ENCODE results near the gene PLEKHA4. TPM values are rescaled to one million over a fixed set of nuclear protein-coding genes. Genes with fewer than 3 reads are reported as not detected.

PLEKHA4 gene
- total RNA-seq, 1 donor from 2014 or later = 1.9 TPM

DNA sequence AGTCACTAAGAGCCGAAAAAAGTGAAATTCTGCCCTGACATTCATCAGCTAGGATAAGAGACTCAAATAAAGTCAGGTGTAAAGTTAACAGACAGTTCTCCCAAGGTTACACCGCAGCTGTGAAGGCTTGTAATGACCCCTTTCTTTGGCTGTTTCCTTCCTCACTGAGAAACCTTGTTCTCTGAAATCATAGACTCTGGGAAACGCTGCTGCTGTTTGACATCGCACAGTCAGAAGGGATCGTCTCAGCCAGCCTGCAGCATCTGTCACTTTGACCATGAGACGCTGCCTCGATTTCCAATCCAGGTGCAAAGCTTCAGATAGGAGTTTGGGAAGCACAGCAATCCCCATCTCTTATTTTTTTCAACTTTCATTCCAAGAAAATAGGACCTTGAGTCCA lies 58.3 kb downstream of the PLEKHA4 start:
- peaks cover 2% of the 10 kb centered on the region for H3K27me3 Mint-ChIP-seq (ENCODE audit: insufficient read depth)
- intact Hi-C loops (cut with micrococcal nuclease) = loop anchor here (2.0 to 5.0 kb wide), 2 partner anchors 47 to 71 kb away; no protein-coding TSS in a partner anchor
- H3K36me3 Mint-ChIP-seq (ENCODE audit: low read depth) = peaks cover 5% of the 10 kb centered on the region
- H3K4me3 Mint-ChIP-seq = peak overlapping the region; percentile 84
- no peak for DNase-seq (ENCODE audit: low spot score)
- H3K4me1 Mint-ChIP-seq (ENCODE audit: low read depth) = peaks cover 23% of the 10 kb centered on the region
- H3K27ac Mint-ChIP-seq = peak overlapping the region; percentile 88
- no peaks in the 10 kb centered on the region for H3K9me3 Mint-ChIP-seq

DNA sequence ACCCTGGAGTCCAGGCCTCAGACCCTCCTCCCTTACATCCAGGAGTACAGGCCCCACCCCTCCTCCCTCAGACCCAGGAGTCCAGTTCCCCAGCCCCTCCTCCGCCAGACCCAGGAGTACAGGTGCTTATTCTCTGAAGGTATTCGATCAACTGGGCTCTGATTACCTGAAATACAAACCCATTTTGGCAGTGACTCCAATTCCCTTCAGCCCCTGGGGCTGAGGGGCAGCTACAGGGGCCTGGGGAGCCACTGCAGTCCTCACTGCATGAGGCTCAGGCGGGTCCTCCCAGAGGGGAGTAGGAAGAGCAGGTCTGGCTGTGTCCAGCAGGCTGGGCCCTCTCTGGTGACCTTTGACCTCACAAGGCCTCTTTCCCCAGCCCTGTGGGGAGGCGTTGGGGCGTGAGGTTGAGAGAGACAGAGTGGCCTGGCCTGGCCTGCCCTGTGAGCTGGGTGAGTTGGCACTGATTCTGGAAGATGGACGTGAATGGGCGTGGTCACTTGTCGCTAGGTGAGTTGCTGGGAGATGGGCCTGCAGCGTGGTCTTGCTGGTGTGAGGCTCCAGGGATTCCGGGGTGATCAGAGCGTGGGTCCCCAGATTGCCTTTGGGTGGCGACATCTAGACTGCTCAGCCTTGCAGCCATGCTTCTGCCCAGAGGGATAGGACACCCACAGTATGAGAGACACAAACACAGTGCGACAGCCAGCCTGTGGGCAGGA lies 60.7 kb downstream of the PLEKHA4 start:
- Mint-ChIP-seq H3K27me3 (ENCODE audit: insufficient read depth) (peaks cover 2% of the 10 kb centered on the region), H3K36me3 (ENCODE audit: low read depth) (peaks cover 5% of the 10 kb centered on the region), H3K9me3 (no peaks in the 10 kb centered on the region), H3K27ac (peak overlapping the region; percentile 3), H3K4me1 (ENCODE audit: low read depth) (peaks cover 23% of the 10 kb centered on the region), H3K4me3 (peak overlapping the region; percentile 68)
- intact Hi-C loops (cut with micrococcal nuclease) = no loop called here
- no peak for DNase-seq (ENCODE audit: low spot score)

DNA sequence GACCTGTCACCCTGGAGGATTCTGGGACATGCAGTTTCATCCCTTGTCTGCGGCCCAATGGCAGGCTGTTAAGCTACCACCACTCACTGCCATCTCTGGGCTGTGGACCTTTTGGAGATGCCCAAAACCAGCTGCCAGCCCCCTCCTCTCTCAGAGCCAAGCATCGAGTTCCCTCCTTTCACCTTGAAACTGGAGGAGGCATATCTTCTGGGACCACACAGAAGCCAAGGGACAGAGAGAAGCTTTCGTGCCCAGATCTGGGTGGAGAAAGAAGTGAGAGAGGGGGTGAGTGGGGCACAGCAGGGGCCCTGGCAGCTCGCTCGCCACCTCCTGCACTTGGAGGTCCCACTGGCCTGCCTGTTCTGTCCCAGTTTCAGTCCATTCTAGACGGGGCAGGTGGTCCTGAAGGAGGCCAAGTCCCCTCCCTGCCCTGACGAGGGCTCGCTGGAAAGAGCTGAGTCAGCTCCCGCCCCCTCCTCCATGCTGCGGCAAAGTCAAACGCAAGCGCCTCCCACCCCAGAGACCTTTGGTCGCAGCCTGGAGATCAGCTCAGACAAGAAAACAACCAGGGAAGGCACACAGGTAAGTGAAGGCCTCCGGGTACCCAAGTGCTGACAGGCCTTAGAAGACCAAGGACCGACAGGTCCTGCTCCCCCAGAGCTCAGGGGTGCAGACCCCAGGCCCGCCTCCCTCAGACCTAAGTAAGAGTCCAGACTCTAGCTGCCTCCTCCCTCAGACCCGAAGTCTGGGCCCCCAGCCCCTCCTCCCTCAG lies 61.4 kb downstream of the PLEKHA4 start:
- Mint-ChIP-seq H3K27ac (no peak overlapping the region), H3K4me1 (ENCODE audit: low read depth) (peaks cover 23% of the 10 kb centered on the region), H3K27me3 (ENCODE audit: insufficient read depth) (peaks cover 2% of the 10 kb centered on the region), H3K4me3 (no peak overlapping the region), H3K36me3 (ENCODE audit: low read depth) (peaks cover 5% of the 10 kb centered on the region), H3K9me3 (no peaks in the 10 kb centered on the region)
- no peak for DNase-seq (ENCODE audit: low spot score)
- intact Hi-C loops (cut with micrococcal nuclease) = no loop called here

DNA sequence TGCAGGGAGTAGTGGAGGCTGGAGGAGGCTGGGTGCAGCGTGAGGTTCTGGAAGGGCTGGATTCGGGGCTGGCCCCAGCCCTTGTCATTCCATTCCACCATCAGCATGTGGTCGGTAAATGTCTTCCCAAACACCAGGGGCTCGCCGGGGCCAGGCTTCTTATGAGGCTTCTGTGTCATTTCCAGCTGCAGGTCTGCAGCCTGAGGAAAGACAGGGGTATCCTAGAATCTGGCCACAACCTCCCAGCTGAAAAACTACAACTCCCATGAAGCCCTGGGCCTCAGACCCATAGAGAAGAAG lies 61.9 kb downstream of the PLEKHA4 start:
- peaks cover 7% of the 10 kb centered on the region for H3K36me3 Mint-ChIP-seq (ENCODE audit: low read depth)
- H3K4me3 Mint-ChIP-seq = no peak overlapping the region
- DNase-seq (ENCODE audit: low spot score) = peak; percentile 39
- peaks cover 2% of the 10 kb centered on the region for H3K27me3 Mint-ChIP-seq (ENCODE audit: insufficient read depth)
- peaks cover 23% of the 10 kb centered on the region for H3K4me1 Mint-ChIP-seq (ENCODE audit: low read depth)
- no peaks in the 10 kb centered on the region for H3K9me3 Mint-ChIP-seq
- H3K27ac Mint-ChIP-seq = no peak overlapping the region
- intact Hi-C loops (cut with micrococcal nuclease) = no loop called here

DNA sequence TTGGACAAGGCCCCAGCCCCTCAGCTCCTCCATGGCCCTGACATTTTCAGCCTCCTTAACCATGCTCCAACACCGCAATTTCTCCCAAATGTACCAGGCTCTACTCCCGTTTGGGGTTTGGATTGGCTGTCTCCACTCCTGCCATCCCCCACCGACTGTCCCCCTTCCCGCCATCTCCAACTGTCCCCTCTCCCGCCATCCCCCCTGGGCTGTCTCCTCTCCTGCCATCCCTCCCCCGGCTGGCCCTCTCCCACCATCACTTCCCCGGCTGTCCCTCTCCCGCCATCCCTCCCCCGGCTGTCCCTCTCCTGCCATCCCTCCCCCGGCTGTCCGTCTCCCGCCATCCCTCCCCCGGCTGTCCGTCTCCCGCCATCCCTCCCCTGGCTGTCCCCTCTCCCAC lies 63.0 kb downstream of the PLEKHA4 start:
- no peak overlapping the region for H3K4me3 Mint-ChIP-seq
- H3K9me3 Mint-ChIP-seq = no peaks in the 10 kb centered on the region
- no peak overlapping the region for H3K27ac Mint-ChIP-seq
- H3K27me3 Mint-ChIP-seq (ENCODE audit: insufficient read depth) = no peaks in the 10 kb centered on the region
- intact Hi-C loops (cut with micrococcal nuclease) = no loop called here
- peaks cover 23% of the 10 kb centered on the region for H3K4me1 Mint-ChIP-seq (ENCODE audit: low read depth)
- no peak for DNase-seq (ENCODE audit: low spot score)
- H3K36me3 Mint-ChIP-seq (ENCODE audit: low read depth) = peaks cover 7% of the 10 kb centered on the region

DNA sequence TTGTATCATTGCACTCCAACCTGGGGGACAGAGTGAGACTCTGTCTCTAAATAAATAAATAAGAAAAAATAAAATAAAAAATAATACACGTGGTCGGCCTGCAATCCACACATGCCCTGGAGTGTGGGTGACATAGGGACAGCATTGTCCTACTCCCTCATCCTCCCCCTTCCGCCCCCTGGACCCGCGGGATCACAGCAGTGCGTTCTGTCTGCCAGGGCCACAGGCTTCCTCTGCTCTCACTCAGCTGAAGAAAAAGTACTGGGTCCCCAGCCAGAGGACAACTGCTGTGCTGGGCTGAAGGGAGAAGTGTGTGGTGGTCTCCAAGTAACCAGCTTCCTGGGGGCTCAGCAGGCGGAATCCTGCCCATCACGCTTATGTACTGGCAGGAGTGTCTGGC lies 63.9 kb downstream of the PLEKHA4 start:
- Mint-ChIP-seq H3K36me3 (ENCODE audit: low read depth) (peaks cover 7% of the 10 kb centered on the region), H3K4me1 (ENCODE audit: low read depth) (peaks cover 14% of the 10 kb centered on the region), H3K4me3 (no peak overlapping the region), H3K27ac (no peak overlapping the region), H3K9me3 (no peaks in the 10 kb centered on the region), H3K27me3 (ENCODE audit: insufficient read depth) (no peaks in the 10 kb centered on the region)
- intact Hi-C loops (cut with micrococcal nuclease) = no loop called here
- DNase-seq (ENCODE audit: low spot score) = no peak

DNA sequence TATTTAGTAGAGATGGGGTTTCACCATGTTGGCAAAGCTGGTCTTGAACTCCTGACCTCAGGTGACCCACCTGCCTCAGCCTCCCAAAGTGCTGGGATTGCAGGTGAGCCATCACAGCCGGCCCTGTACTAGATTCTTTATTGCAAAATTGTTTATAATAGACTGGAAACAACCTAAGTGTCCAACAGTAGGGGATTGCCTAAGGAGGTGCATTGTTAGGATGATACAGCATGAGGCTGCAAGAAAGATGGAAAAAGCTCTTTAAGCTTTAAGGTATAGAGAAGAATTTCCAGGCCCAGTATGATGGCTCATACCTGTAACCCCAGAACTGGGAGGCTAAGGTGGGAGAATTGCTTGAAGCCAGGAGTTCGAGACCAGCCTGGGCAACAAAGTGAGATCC lies 65.8 kb downstream of the PLEKHA4 start:
- Mint-ChIP-seq H3K4me3 (no peak overlapping the region), H3K27me3 (ENCODE audit: insufficient read depth) (no peaks in the 10 kb centered on the region), H3K4me1 (ENCODE audit: low read depth) (no peaks in the 10 kb centered on the region), H3K27ac (no peak overlapping the region), H3K9me3 (no peaks in the 10 kb centered on the region), H3K36me3 (ENCODE audit: low read depth) (peaks cover 4% of the 10 kb centered on the region)
- intact Hi-C loops (cut with micrococcal nuclease) = no loop called here
- DNase-seq (ENCODE audit: low spot score) = no peak

DNA sequence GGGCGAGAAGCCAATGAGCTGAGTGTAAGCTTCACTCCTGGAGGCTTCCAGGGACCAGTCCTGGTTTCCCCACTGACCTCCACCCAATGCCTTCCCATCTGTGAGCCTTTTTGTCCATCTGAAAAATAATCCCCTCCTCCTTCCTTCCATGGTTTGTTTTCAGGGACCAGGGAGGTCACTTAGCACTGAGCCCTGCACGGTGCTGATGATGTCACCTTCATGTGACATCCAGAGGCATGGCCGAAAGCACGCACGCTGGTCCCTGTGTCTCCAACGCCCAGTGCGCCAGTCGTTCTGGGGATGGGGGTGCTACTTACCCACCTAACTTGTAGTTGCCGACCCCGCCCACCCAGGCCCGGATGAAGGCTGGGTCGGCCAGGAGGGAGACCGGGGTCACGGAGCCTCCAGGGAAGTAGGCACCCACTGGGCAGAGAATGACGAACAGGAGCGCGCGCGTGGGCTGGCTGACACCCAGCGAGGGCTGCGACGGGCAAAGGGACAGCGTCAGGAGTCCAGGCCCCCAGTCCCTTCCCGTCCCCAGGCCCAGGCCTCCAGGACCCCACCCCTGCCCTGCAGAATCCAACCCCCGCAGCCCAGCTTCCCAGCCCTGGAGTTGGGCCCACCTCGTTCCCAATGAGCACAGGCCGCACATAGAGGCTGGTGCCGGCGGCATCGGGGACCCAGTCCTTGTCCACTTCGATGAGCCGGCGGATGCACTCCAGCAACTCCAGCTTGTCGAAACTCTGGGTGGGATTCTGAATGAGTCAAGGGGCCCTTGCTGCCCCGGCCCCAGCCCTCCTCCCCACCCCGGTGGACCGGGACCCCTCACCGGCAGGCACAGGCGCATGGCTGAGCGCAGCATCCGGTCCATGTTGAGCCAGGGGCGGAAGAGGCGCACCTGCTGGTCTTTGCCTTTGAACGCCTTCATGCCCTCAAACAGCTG lies 68.8 kb downstream of the PLEKHA4 start:
- Mint-ChIP-seq H3K4me3 (no peak overlapping the region), H3K9me3 (no peaks in the 10 kb centered on the region), H3K36me3 (ENCODE audit: low read depth) (peaks cover 2% of the 10 kb centered on the region), H3K27ac (no peak overlapping the region), H3K4me1 (ENCODE audit: low read depth) (peaks cover 7% of the 10 kb centered on the region), H3K27me3 (ENCODE audit: insufficient read depth) (no peaks in the 10 kb centered on the region)
- DNase-seq (ENCODE audit: low spot score) = no peak
- intact Hi-C loops (cut with micrococcal nuclease) = no loop called here

DNA sequence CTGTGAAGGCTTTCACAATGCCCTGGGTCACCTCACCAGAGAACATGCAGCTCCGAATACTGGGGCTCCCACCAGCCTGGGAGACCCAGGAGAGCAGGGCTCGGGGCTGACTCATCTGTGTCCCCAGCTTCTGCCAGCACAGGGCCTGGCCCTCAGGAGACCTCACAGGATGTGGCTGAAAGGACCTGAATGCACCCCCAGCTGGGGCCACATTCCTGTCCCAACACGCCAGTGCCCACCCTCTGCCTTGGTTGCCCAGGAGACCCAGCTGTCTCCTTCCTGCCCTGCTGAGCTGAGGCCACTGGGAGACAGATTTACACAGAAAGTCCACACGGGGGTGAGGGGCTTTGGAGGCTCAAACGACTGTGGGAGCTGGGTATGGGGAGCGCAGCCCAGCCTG lies 69.5 kb downstream of the PLEKHA4 start:
- Mint-ChIP-seq H3K4me3 (no peak overlapping the region), H3K4me1 (ENCODE audit: low read depth) (peaks cover 7% of the 10 kb centered on the region), H3K27ac (no peak overlapping the region), H3K36me3 (ENCODE audit: low read depth) (peaks cover 4% of the 10 kb centered on the region), H3K9me3 (no peaks in the 10 kb centered on the region), H3K27me3 (ENCODE audit: insufficient read depth) (no peaks in the 10 kb centered on the region)
- DNase-seq (ENCODE audit: low spot score) = no peak
- intact Hi-C loops (cut with micrococcal nuclease) = no loop called here

DNA sequence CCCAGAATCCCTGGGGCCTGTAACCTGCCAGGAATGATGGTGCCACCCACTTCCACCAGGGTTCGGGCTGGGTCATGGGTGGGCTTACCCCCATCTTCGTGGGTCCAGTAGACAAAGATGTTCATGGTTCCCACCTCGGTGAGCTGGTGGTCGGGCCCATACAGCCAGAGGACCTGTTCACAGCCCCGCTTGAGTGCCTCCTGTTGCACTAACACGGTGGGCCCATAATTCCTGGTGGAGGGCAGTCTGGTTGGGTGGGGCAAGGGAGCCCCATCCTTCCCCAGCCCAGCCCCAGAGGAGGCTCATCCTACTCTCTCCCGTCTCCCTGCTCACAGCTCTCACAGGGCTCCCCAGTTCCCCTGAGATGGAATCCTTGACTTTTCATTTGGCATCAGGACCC lies 71.3 kb downstream of the PLEKHA4 start:
- H3K4me1 Mint-ChIP-seq (ENCODE audit: low read depth) = peaks cover 7% of the 10 kb centered on the region
- H3K9me3 Mint-ChIP-seq = no peaks in the 10 kb centered on the region
- H3K27me3 Mint-ChIP-seq (ENCODE audit: insufficient read depth) = no peaks in the 10 kb centered on the region
- no peak overlapping the region for H3K27ac Mint-ChIP-seq
- intact Hi-C loops (cut with micrococcal nuclease) = no loop called here
- no peak for DNase-seq (ENCODE audit: low spot score)
- peaks cover 4% of the 10 kb centered on the region for H3K36me3 Mint-ChIP-seq (ENCODE audit: low read depth)
- peak overlapping the region; percentile 9 for H3K4me3 Mint-ChIP-seq

DNA sequence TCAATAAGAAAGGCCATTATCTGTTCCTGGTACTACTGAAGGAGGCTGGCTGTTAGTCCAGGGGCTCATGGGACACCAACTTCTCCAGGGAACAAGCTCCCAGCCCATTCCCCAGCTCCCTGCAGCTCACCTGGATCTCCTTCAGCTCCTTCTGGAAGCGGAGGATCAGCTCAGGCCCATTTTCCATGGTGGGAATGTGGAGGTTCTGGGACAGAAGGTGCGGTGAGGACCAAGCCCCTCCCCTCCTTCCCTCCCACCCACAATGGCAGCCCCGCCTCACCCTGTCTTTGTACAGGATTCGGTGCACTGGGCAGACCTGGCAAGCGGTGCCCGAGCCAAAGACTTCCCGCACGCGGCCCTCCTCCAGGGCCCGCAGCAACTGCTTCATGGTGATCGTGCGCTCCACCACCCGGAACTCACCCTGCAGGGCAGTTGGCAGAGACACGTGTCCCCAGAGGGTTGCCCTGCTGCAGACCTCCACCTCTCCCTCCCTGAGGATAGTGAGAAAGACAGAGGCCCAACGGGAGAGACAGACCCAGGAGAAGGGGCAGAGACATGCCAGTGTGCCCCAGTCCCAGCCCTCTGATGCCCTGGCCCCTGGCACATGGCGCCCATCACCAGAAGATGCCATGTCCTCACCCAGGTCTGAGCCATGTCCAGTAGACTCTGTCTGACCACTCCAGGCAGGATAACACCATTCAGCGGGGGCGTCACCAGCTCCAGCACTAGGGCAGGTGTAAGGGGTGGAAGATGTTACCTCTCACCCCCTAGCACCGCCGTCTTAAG lies 71.9 kb downstream of the PLEKHA4 start:
- Mint-ChIP-seq H3K4me3 (no peak overlapping the region), H3K9me3 (no peaks in the 10 kb centered on the region), H3K27ac (no peak overlapping the region), H3K4me1 (ENCODE audit: low read depth) (peaks cover 7% of the 10 kb centered on the region), H3K27me3 (ENCODE audit: insufficient read depth) (no peaks in the 10 kb centered on the region), H3K36me3 (ENCODE audit: low read depth) (peaks cover 3% of the 10 kb centered on the region)
- DNase-seq (ENCODE audit: low spot score) = no peak
- intact Hi-C loops (cut with micrococcal nuclease) = no loop called here

DNA sequence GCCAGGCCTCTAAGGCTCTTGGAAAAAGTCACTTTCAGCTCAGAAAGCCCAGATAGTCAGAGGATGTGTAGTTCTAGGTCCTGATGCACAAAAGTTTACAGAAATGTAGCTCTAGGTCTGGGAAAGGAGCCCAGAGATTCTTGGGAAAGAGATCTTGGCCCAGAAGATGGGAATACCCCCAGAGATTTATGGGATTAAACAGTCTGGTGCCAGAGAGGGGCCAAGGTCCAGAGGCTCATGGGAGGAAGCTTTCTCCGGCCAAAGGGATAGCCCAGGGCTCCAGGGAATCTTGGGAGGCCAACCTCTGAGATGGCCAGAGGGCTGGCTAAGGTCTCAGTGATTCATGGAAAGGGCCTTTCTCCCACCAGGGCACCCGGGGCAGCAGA lies 72.7 kb downstream of the PLEKHA4 start:
- Mint-ChIP-seq H3K27me3 (ENCODE audit: insufficient read depth) (no peaks in the 10 kb centered on the region), H3K9me3 (no peaks in the 10 kb centered on the region), H3K27ac (peak overlapping the region; percentile 87), H3K36me3 (ENCODE audit: low read depth) (peaks cover 3% of the 10 kb centered on the region), H3K4me3 (peak overlapping the region; percentile 89), H3K4me1 (ENCODE audit: low read depth) (peaks cover 7% of the 10 kb centered on the region)
- intact Hi-C loops (cut with micrococcal nuclease) = loop anchor here (1.0 to 2.0 kb wide), 7 partner anchors 16 to 198 kb away; partner anchors contain the start of genes BCAT2, GYS1, NUCB1 and RUVBL2
- DNase-seq (ENCODE audit: low spot score) = no peak
